ENCODE measurements around the gene PLPP1.
"Not testable (repeated sequence)": the region's sequence is repeated elsewhere in the genome, so short reads cannot be mapped to it uniquely, and the experiment has no call there.

PLPP1 gene

DNA sequence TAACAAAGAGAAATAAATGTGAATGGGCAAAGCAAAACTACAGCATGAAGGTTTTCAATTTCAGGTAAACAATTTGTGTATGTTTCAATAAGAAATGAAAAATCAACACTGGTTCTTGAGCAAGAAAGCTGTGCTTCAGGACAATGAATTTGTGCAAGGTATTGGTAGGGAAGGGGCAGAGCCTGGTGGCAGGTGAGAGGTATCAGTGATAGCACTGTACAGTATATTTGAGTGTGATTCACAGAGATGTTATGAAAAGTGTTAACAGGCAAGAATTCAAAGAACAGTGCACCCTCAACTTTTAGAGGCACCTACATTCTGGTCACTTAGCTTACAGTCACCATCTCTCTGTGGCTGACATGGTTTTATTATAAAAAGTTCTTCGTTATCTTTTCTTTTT, 25.7 kb downstream of the PLPP1 start:
- Histone ChIP-seq H3K27me3 (ENCODE audit: control insufficient read depth, insufficient read depth, low read length) (no peaks in the 10 kb centered on the region), H3K4me1 (ENCODE audit: control insufficient read depth, insufficient read depth, low read length) (no peaks in the 10 kb centered on the region), H3K4me3 (ENCODE audit: low read length) (no peak overlapping the region), H3K36me3 (ENCODE audit: control insufficient read depth, insufficient read depth, low read length) (no peaks in the 10 kb centered on the region), H3K9me3 (ENCODE audit: control insufficient read depth, insufficient read depth, low read length) (no peaks in the 10 kb centered on the region), H3K27ac (ENCODE audit: low read length) (no peak overlapping the region)
- DNase-seq (ENCODE audit: low read depth, low spot score), result no peak
- 100% methylated on average over 1 of the region's 1 CpG for WGBS (ENCODE audit: insufficient coverage, insufficient read length)

DNA sequence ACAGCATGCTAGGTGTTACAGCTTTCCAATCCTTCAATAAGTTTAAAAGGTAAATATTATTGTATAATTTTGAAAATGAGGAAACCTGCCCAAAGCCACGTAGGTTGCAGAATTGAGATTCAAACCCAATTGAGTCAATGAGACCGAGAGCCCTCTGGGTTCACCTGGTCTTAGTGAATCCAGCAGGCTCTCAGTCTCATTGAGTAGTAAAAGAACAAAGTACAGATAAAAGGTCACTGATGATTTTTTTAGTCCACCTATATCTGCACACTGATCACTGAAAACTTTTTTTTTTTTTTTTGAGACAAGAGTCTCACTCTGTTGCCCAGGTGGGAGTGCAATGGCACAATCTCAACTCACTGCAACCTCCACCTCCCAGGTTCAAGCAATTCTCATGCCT, 27.2 kb downstream of the PLPP1 start:
- Histone ChIP-seq H3K27ac (ENCODE audit: low read length) (no peak overlapping the region), H3K36me3 (ENCODE audit: control insufficient read depth, insufficient read depth, low read length) (no peaks in the 10 kb centered on the region), H3K4me1 (ENCODE audit: control insufficient read depth, insufficient read depth, low read length) (no peaks in the 10 kb centered on the region), H3K4me3 (ENCODE audit: low read length) (no peak overlapping the region), H3K9me3 (ENCODE audit: control insufficient read depth, insufficient read depth, low read length) (no peaks in the 10 kb centered on the region), H3K27me3 (ENCODE audit: control insufficient read depth, insufficient read depth, low read length) (no peaks in the 10 kb centered on the region)
- DNase-seq (ENCODE audit: low read depth, low spot score), result no peak
- no CpG with 5 or more reads among the region's 2 CpGs for WGBS (ENCODE audit: insufficient coverage, insufficient read length)

DNA sequence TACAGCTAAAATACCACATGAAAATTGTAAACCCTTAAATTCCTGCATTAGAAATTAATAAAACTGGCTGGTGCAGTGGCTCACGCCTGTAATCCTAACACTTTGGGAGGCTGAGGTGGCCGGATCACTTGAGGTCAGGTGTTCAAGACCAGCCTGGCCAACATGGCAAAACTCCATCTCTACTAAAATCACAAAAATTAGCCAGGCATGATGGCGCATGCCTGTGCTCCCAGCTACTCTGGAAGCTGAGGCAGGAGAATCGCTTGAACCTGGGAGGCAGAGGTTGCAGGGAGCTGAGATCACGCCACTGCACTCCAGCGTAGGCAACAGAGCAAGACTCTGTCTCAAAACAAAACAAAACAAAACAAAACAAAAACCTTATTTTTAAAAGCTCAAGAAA, 29.1 kb downstream of the PLPP1 start:
- H3K9me3 ChIP-seq (ENCODE audit: control insufficient read depth, insufficient read depth, low read length); H3K4me3 ChIP-seq (ENCODE audit: low read length); H3K27ac ChIP-seq (ENCODE audit: low read length); H3K27me3 ChIP-seq (ENCODE audit: control insufficient read depth, insufficient read depth, low read length); DNase-seq (ENCODE audit: low read depth, low spot score); H3K4me1 ChIP-seq (ENCODE audit: control insufficient read depth, insufficient read depth, low read length); H3K36me3 ChIP-seq (ENCODE audit: control insufficient read depth, insufficient read depth, low read length): not testable (repeated sequence)
- no CpG with 5 or more reads among the region's 6 CpGs for WGBS (ENCODE audit: insufficient coverage, insufficient read length)

DNA sequence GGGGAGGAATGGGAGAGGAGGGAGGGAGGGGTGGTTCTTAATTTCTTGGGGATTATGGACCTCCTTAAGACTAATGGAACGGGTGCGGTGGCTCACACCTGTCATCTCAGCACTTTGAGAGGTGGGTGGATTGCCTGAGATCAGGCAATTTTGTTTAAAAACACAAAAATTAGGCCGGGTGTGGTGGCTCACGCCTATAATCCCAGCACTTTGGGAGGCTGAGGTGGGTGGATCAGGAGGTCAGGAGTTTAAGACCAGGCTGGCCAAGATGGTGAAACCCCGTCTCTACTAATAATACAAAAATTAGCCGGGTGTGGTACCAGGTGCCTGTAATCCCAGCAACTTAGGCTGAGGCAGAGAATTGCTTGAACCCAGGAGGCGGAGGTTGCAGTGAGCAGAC, 30.8 kb downstream of the PLPP1 start:
- H3K9me3 ChIP-seq (ENCODE audit: control insufficient read depth, insufficient read depth, low read length); H3K4me1 ChIP-seq (ENCODE audit: control insufficient read depth, insufficient read depth, low read length); H3K27ac ChIP-seq (ENCODE audit: low read length); H3K27me3 ChIP-seq (ENCODE audit: control insufficient read depth, insufficient read depth, low read length); H3K36me3 ChIP-seq (ENCODE audit: control insufficient read depth, insufficient read depth, low read length); DNase-seq (ENCODE audit: low read depth, low spot score); H3K4me3 ChIP-seq (ENCODE audit: low read length): not testable (repeated sequence)
- WGBS (ENCODE audit: insufficient coverage, insufficient read length), result no CpG with 5 or more reads among the region's 7 CpGs

DNA sequence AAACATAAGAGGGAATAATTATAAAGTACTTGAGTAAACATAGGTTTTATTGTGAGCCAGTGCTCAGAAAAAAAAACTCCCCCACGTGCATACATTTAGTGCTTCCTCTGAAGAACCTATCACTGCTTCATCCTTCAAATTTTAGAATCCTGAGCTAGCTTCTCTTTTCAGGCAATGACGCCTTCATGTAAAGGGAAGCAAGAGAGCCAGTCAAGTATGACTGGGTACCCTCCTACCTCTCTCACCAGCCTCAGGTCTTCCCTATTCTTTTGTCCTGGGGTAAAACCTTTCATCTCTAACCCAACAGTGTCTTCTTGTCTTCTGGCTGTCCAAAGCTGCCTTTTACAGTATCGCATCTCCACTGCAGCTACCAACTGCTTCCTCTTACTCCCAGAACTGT, 32.0 kb downstream of the PLPP1 start:
- Histone ChIP-seq H3K36me3 (ENCODE audit: control insufficient read depth, insufficient read depth, low read length) (no peaks in the 10 kb centered on the region), H3K4me3 (ENCODE audit: low read length) (no peak overlapping the region), H3K27me3 (ENCODE audit: control insufficient read depth, insufficient read depth, low read length) (no peaks in the 10 kb centered on the region), H3K4me1 (ENCODE audit: control insufficient read depth, insufficient read depth, low read length) (peaks cover under 1% of the 10 kb centered on the region; the same call in 1 of the 2 replicates), H3K9me3 (ENCODE audit: control insufficient read depth, insufficient read depth, low read length) (no peaks in the 10 kb centered on the region), H3K27ac (ENCODE audit: low read length) (no peak overlapping the region)
- no CpG with 5 or more reads among the region's 3 CpGs for WGBS (ENCODE audit: insufficient coverage, insufficient read length)
- DNase-seq (ENCODE audit: low read depth, low spot score), result no peak

DNA sequence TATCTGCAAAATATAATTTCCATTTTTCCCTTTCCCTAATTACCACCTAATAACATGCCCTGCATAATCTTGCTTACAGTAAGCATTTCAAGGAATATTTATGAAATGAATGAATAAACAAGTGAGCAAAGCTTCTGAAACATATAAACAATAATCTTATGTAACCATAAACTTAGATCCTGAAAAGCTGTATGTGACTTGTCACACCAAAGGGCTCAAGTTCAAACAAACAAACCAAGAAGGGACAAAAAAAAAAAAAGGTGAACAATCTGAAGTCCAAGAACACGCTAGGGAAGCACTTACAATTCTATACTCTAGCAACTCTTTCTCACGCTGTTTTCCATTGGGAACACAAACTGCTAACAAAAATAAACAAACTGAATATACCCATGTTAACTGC, 36.3 kb downstream of the PLPP1 start:
- WGBS (ENCODE audit: insufficient coverage, insufficient read length), result no CpG with 5 or more reads among the region's 2 CpGs
- no peaks in the 10 kb centered on the region for H3K36me3 ChIP-seq (ENCODE audit: control insufficient read depth, insufficient read depth, low read length)
- no peak overlapping the region for H3K4me3 ChIP-seq (ENCODE audit: low read length)
- H3K4me1 ChIP-seq (ENCODE audit: control insufficient read depth, insufficient read depth, low read length), result peaks cover 2% of the 10 kb centered on the region; the same call in 1 of the 2 replicates
- no peak for DNase-seq (ENCODE audit: low read depth, low spot score)
- H3K9me3 ChIP-seq (ENCODE audit: control insufficient read depth, insufficient read depth, low read length), result no peaks in the 10 kb centered on the region
- H3K27ac ChIP-seq (ENCODE audit: low read length), result no peak overlapping the region
- H3K27me3 ChIP-seq (ENCODE audit: control insufficient read depth, insufficient read depth, low read length), result no peaks in the 10 kb centered on the region

DNA sequence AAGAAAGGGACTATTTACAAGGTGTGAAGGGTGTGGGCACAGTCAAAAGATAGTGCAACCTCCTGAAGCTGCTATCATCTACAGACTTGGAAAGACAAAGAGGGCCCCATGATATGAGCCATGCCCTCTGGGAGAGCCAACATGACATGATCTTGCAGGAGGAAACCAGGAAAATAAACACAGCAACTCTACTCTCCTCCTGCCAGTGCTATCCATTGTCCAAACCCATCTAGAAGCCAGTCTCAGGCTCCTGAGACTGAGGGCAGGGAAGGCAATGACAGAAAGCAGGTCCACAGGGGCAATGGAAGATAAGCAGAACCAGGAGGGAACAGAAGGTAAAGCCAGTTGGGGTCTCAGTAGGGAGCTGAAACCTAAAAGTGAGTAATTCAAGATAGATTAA, 37.1 kb downstream of the PLPP1 start:
- peaks cover 5% of the 10 kb centered on the region; the same call in 1 of the 2 replicates for H3K4me1 ChIP-seq (ENCODE audit: control insufficient read depth, insufficient read depth, low read length)
- H3K36me3 ChIP-seq (ENCODE audit: control insufficient read depth, insufficient read depth, low read length), result no peaks in the 10 kb centered on the region
- no peak overlapping the region for H3K27ac ChIP-seq (ENCODE audit: low read length)
- H3K4me3 ChIP-seq (ENCODE audit: low read length), result no peak overlapping the region
- H3K9me3 ChIP-seq (ENCODE audit: control insufficient read depth, insufficient read depth, low read length), result no peaks in the 10 kb centered on the region
- no peak for DNase-seq (ENCODE audit: low read depth, low spot score)
- no peaks in the 10 kb centered on the region for H3K27me3 ChIP-seq (ENCODE audit: control insufficient read depth, insufficient read depth, low read length)

DNA sequence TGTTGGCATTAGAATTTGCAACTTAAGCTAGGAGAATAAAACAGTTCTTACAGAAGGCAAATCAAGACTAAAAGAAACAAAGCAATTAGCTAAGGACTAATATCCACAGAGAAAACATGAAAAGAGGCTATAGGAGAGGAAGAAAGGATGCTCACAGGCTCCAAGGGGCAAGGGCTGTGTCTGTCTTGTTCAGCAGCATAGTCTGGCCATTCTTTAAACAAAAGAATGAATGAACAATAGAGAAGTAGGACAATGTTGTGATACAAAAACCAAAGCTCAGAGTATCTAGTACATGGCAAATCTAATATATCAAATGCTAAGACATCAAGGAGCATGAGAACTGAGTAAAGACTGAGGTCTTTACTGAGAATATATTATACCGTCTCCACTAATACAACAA, 39.5 kb downstream of the PLPP1 start:
- Histone ChIP-seq H3K4me1 (ENCODE audit: control insufficient read depth, insufficient read depth, low read length) (peaks cover 7% of the 10 kb centered on the region; the same call in 1 of the 2 replicates), H3K4me3 (ENCODE audit: low read length) (no peak overlapping the region), H3K27me3 (ENCODE audit: control insufficient read depth, insufficient read depth, low read length) (no peaks in the 10 kb centered on the region), H3K27ac (ENCODE audit: low read length) (no peak overlapping the region), H3K36me3 (ENCODE audit: control insufficient read depth, insufficient read depth, low read length) (peaks cover 3% of the 10 kb centered on the region; the same call in 1 of the 2 replicates), H3K9me3 (ENCODE audit: control insufficient read depth, insufficient read depth, low read length) (no peaks in the 10 kb centered on the region)
- no CpG with 5 or more reads among the region's 1 CpG for WGBS (ENCODE audit: insufficient coverage, insufficient read length)
- DNase-seq (ENCODE audit: low read depth, low spot score), result no peak

DNA sequence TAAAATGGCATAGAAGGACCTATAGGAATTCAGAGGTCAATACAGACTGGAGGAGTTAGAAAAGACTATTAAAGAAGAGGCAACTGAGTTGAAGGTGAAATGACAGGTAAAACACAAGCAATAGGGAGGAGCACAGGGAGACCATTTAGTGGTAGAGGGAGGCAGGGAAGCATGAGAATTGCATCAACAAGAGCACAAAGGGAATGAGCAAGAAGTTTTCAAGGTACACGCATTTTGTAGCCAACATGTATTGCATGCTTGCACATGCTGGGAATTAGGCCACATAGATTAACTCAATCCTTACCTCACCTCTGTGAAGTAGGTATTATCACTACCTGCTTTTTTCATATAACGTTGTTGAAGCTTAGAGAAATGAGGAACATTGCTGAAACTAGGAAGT, 42.3 kb downstream of the PLPP1 start:
- WGBS (ENCODE audit: insufficient coverage, insufficient read length), result no CpG with 5 or more reads among the region's 2 CpGs
- Histone ChIP-seq H3K36me3 (ENCODE audit: control insufficient read depth, insufficient read depth, low read length) (peaks cover 3% of the 10 kb centered on the region; the same call in 1 of the 2 replicates), H3K4me3 (ENCODE audit: low read length) (no peak overlapping the region), H3K9me3 (ENCODE audit: control insufficient read depth, insufficient read depth, low read length) (no peaks in the 10 kb centered on the region), H3K27me3 (ENCODE audit: control insufficient read depth, insufficient read depth, low read length) (no peaks in the 10 kb centered on the region), H3K27ac (ENCODE audit: low read length) (no peak overlapping the region), H3K4me1 (ENCODE audit: control insufficient read depth, insufficient read depth, low read length) (peaks cover 5% of the 10 kb centered on the region; the same call in 1 of the 2 replicates)
- no peak for DNase-seq (ENCODE audit: low read depth, low spot score)

DNA sequence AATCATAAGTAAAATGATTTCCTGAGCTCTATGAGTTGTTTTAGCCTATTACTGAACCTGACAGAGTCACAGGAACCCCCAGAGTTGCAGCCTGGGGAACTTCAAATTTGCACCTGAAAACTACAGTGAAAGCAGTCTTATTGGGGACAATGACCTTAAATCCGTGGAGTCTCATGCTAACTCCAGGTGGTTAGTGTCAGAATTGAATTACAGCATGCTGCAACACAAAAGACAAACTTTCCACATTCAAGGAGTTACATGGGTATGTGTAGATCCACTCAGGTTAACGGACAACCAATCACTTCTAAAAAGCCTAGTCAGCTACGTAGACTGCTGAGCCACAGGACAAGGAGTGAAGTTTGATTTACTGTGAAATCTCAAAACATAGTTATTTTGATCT, 49.7 kb downstream of the PLPP1 start:
- DNase-seq (ENCODE audit: low read depth, low spot score), result peak; percentile 52
- no peaks in the 10 kb centered on the region for H3K9me3 ChIP-seq (ENCODE audit: control insufficient read depth, insufficient read depth, low read length)
- no peaks in the 10 kb centered on the region for H3K36me3 ChIP-seq (ENCODE audit: control insufficient read depth, insufficient read depth, low read length)
- peak overlapping the region; percentile 20 for H3K27ac ChIP-seq (ENCODE audit: low read length)
- WGBS (ENCODE audit: insufficient coverage, insufficient read length), result no CpG with 5 or more reads among the region's 3 CpGs
- H3K4me3 ChIP-seq (ENCODE audit: low read length), result no peak overlapping the region
- peaks cover 5% of the 10 kb centered on the region; the same call in 1 of the 2 replicates for H3K4me1 ChIP-seq (ENCODE audit: control insufficient read depth, insufficient read depth, low read length)
- no peaks in the 10 kb centered on the region for H3K27me3 ChIP-seq (ENCODE audit: control insufficient read depth, insufficient read depth, low read length)

DNA sequence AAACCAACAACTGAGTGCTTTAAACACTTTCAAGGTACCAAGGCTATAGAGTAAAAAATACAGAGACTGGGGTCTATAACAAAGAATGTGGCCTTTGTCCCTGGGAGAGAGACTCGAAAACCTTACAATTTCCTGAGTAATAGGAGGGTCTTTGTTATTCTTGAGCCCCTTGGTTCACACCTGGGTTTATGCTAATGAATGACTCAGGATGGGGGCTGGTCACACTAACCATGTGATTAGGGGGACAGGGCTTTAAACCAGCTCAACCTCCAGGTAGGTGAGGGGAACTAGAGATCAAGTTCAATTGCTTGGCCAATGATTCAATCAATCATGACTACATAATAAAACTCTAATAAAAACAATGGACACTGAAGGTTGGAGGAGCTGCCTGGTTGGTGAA, 50.2 kb downstream of the PLPP1 start:
- no CpG with 5 or more reads among the region's 1 CpG for WGBS (ENCODE audit: insufficient coverage, insufficient read length)

More for the DNA sequence above, 50.2 kb downstream of the PLPP1 start:
- H3K9me3 ChIP-seq (ENCODE audit: control insufficient read depth, insufficient read depth, low read length), result no peaks in the 10 kb centered on the region
- H3K36me3 ChIP-seq (ENCODE audit: control insufficient read depth, insufficient read depth, low read length), result no peaks in the 10 kb centered on the region
- peaks cover 5% of the 10 kb centered on the region; the same call in 1 of the 2 replicates for H3K4me1 ChIP-seq (ENCODE audit: control insufficient read depth, insufficient read depth, low read length)
- H3K27me3 ChIP-seq (ENCODE audit: control insufficient read depth, insufficient read depth, low read length), result no peaks in the 10 kb centered on the region
- H3K4me3 ChIP-seq (ENCODE audit: low read length), result no peak overlapping the region
- peak overlapping the region; percentile 20 for H3K27ac ChIP-seq (ENCODE audit: low read length)
- DNase-seq (ENCODE audit: low read depth, low spot score), result peak; percentile 82

All from iPS DF 6.9 (cell line).